ENCODE measurements around the gene CHST3. TPM values are rescaled to one million over a fixed set of nuclear protein-coding genes. Genes with fewer than 3 reads are reported as not detected.

CHST3 gene
- total RNA-seq, 1 experiment from 2014 or later, result 6.1 TPM

GRCh38 chr10:72035252-72035887 lies 71.2 kb downstream of the CHST3 start:
- no peak overlapping the region for H3K4me3 Mint-ChIP-seq
- no peak overlapping the region for H3K23ac ChIP-seq (ENCODE audit: insufficient read length, low read depth, low read length)
- H3K79me2 ChIP-seq (ENCODE audit: insufficient read depth, low read length), result no peaks in the 10 kb centered on the region
- peaks cover 13 to 15% of the 10 kb centered on the region in 2 experiments for H3K4me1 Mint-ChIP-seq
- H2BK12ac ChIP-seq (ENCODE audit: insufficient read length, low read depth, low read length), result no peak overlapping the region
- no peak overlapping the region for H3K9ac ChIP-seq (ENCODE audit: extremely low read depth, insufficient read length, low read length)
- no peaks in the 10 kb centered on the region for H3K9me3 ChIP-seq (ENCODE audit: control insufficient read depth, low read depth, low read length)
- H3K56ac ChIP-seq (ENCODE audit: insufficient read length, low read depth, low read length), result no peak overlapping the region
- no peaks in the 10 kb centered on the region for H3K9me3 Mint-ChIP-seq
- WGBS (ENCODE audit: extremely low coverage, insufficient read length, low lambda C conversion rate), result no CpG with 5 or more reads among the region's 13 CpGs
- DNase-seq, result no peak
- no peaks in the 10 kb centered on the region for H4K20me1 ChIP-seq (ENCODE audit: control insufficient read depth, insufficient read depth, insufficient read length)
- H2AFZ ChIP-seq (ENCODE audit: low read length), result no peak overlapping the region
- no peak overlapping the region for H4K91ac ChIP-seq (ENCODE audit: insufficient read length, low read depth, low read length)
- H3K27ac Mint-ChIP-seq, result no peak overlapping the region; a peak in 2 of 7 replicates
- no peak overlapping the region for H2BK20ac ChIP-seq (ENCODE audit: low read depth, low read length, poor library complexity, severe bottlenecking)
- peaks cover 15% of the 10 kb centered on the region for H3K27me3 Mint-ChIP-seq (ENCODE audit: low read depth)
- H3K4me1 ChIP-seq (ENCODE audit: insufficient read depth, low read length), result no peaks in the 10 kb centered on the region
- H2BK120ac ChIP-seq (ENCODE audit: low read depth, low read length, poor library complexity, severe bottlenecking), result no peak overlapping the region
- H2AK5ac ChIP-seq (ENCODE audit: insufficient read length, low read length), result no peak overlapping the region
- no peak overlapping the region for H3K4me2 ChIP-seq (ENCODE audit: insufficient read depth, insufficient read length, low read length)
- no peaks in the 10 kb centered on the region for H3K27me3 ChIP-seq (ENCODE audit: insufficient read depth, low read length)
- TF ChIP-seq, protein P1, sequence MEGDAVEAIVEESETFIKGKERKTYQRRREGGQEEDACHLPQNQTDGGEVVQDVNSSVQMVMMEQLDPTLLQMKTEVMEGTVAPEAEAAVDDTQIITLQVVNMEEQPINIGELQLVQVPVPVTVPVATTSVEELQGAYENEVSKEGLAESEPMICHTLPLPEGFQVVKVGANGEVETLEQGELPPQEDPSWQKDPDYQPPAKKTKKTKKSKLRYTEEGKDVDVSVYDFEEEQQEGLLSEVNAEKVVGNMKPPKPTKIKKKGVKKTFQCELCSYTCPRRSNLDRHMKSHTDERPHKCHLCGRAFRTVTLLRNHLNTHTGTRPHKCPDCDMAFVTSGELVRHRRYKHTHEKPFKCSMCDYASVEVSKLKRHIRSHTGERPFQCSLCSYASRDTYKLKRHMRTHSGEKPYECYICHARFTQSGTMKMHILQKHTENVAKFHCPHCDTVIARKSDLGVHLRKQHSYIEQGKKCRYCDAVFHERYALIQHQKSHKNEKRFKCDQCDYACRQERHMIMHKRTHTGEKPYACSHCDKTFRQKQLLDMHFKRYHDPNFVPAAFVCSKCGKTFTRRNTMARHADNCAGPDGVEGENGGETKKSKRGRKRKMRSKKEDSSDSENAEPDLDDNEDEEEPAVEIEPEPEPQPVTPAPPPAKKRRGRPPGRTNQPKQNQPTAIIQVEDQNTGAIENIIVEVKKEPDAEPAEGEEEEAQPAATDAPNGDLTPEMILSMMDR (conservative IDR thresholded peaks at IDR 0.05), result no peak
- H3T11ph ChIP-seq (ENCODE audit: low read length), result no peak overlapping the region
- no peak overlapping the region; the same call in 1 of the 2 replicates for H2BK15ac ChIP-seq (ENCODE audit: low read depth, low read length)
- no peaks in the 10 kb centered on the region for H3K36me3 Mint-ChIP-seq (ENCODE audit: insufficient read depth in 1 of 3, low read depth in 3 of 3)
- no peak overlapping the region for H3K4ac ChIP-seq (ENCODE audit: low read depth, low read length)
- H3K79me1 ChIP-seq (ENCODE audit: insufficient read depth, low read depth, low read length, poor library complexity, severe bottlenecking), result no peaks in the 10 kb centered on the region
- no peak overlapping the region for H3K18ac ChIP-seq (ENCODE audit: insufficient read length, low read depth, low read length)
- H4K5ac ChIP-seq (ENCODE audit: insufficient read length, low read depth, low read length), result no peak overlapping the region
- no peaks in the 10 kb centered on the region for H3K23me2 ChIP-seq (ENCODE audit: insufficient read length, low read depth, low read length, poor library complexity, severe bottlenecking)
- no peak overlapping the region for H3K14ac ChIP-seq (ENCODE audit: insufficient read depth, low read length)
- no peak overlapping the region for H2BK5ac ChIP-seq (ENCODE audit: insufficient read length, low read length)
- no peak overlapping the region for H3K27ac ChIP-seq (ENCODE audit: insufficient read length, low read depth, low read length)
- no peak overlapping the region for H4K8ac ChIP-seq (replicated peaks; ENCODE audit: insufficient read length, low read depth, low read length)

Measured in H9 (cell line).